ENCODE data around the gene MYH7B. TPM values are rescaled to one million over a fixed set of nuclear protein-coding genes. Genes with fewer than 3 reads are reported as not detected.

MYH7B gene
- total and polyA plus RNA-seq, 2 donors (not counting 3 experiments of a cell fraction or from before 2014, with no cell fraction given): 0.03 TPM; not detected in 1

- Histone ChIP-seq H3K9me1 (replicated peaks; ENCODE audit: control insufficient read depth, extremely low read depth, insufficient read depth, low read length) (no peaks in the 10 kb centered on the region), H3K27me3 (ENCODE audit: control insufficient read depth in 2 of 2, insufficient read depth in 2 of 2, low read length in 2 of 2) (no peaks in the 10 kb centered on the region), H3K4me2 (ENCODE audit: insufficient read depth, low read length) (no peak overlapping the region), H4K20me1 (replicated peaks; ENCODE audit: control insufficient read depth, extremely low read depth, insufficient read depth, low read length) (no peaks in the 10 kb centered on the region), H3K36me3 (ENCODE audit: control insufficient read depth in 2 of 2, extremely low read depth in 1 of 2, insufficient read depth in 2 of 2, low read length in 2 of 2) (peaks cover 17 to 22% of the 10 kb centered on the region in 2 experiments), H3K79me2 (ENCODE audit: control insufficient read depth, insufficient read depth, low read length) (no peaks in the 10 kb centered on the region), H3K9me3 (replicated peaks; ENCODE audit: control insufficient read depth, insufficient read depth, low read length) (no peaks in the 10 kb centered on the region), H3K27ac (ENCODE audit: insufficient read depth, low read depth, low read length) (no peak overlapping the region), H3K4me1 (ENCODE audit: control insufficient read depth, extremely low read depth, insufficient read depth, low read length) (no peaks in the 10 kb centered on the region), H3K9ac (replicated peaks; ENCODE audit: extremely low read depth, insufficient read depth, low read length) (no peak overlapping the region), H3K4me3 (replicated peaks in 1 of 3; ENCODE audit: insufficient read depth in 1 of 3, low read depth in 1 of 3, low read length in 3 of 3) (no peak overlapping the region), H2AFZ (ENCODE audit: low read depth, low read length) (no peak overlapping the region)
- intact Hi-C loops (cut with micrococcal nuclease): no loop called here
- TF ChIP-seq POLR2AphosphoS5 (IDR thresholded peaks at IDR 0.05; ENCODE audit: insufficient read depth, low read depth, low read length) (no peak), MYC (IDR thresholded peaks at IDR 0.05; ENCODE audit: low read depth, low read length) (no peak), EZH2 (IDR thresholded peaks at IDR 0.05; ENCODE audit: borderline replicate concordance, low read depth, low read length, severe bottlenecking) (no peak), POLR2A (IDR thresholded peaks at IDR 0.05; ENCODE audit: low read depth, low read length) (no peak), MAX (IDR thresholded peaks at IDR 0.05; ENCODE audit: insufficient read depth, insufficient read length) (no peak), JUN (IDR thresholded peaks at IDR 0.05; ENCODE audit: borderline replicate concordance, insufficient read depth, insufficient read length, low read depth) (no peak), GATA2 (IDR thresholded peaks at IDR 0.05; ENCODE audit: insufficient read depth, insufficient read length, low read depth, low read length) (no peak), FOS (IDR thresholded peaks at IDR 0.05; ENCODE audit: borderline replicate concordance, insufficient read depth, low read length) (no peak)
- TF ChIP-seq, protein P1, sequence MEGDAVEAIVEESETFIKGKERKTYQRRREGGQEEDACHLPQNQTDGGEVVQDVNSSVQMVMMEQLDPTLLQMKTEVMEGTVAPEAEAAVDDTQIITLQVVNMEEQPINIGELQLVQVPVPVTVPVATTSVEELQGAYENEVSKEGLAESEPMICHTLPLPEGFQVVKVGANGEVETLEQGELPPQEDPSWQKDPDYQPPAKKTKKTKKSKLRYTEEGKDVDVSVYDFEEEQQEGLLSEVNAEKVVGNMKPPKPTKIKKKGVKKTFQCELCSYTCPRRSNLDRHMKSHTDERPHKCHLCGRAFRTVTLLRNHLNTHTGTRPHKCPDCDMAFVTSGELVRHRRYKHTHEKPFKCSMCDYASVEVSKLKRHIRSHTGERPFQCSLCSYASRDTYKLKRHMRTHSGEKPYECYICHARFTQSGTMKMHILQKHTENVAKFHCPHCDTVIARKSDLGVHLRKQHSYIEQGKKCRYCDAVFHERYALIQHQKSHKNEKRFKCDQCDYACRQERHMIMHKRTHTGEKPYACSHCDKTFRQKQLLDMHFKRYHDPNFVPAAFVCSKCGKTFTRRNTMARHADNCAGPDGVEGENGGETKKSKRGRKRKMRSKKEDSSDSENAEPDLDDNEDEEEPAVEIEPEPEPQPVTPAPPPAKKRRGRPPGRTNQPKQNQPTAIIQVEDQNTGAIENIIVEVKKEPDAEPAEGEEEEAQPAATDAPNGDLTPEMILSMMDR (IDR thresholded peaks at IDR 0.05; ENCODE audit: extremely low read depth in 1 of 2, insufficient read depth in 1 of 2, low read depth in 1 of 2, low read length in 2 of 2): no peak
- dilution Hi-C loops (cut with MboI; ENCODE audit: extremely low pct_ligation_motif_present, low sequenced_read_pairs): no loop called here
- no TSS peak for BruUV-seq (replicated peaks)
- FAIRE-seq (no peak), DNase-seq (ENCODE audit: low read depth, low spot score) (no peak)
- ChIA-PET POLR2A (no interaction called here), CTCF (no interaction called here)
Measured at GRCh38 chr20:34925981-34926380, 29.7 kb upstream of the MYH7B start.
